CD4-positive, CD25-positive, alpha-beta regulatory T cell (primary cell): ENCODE data around the gene CLDN6. TPM values are rescaled to one million over a fixed set of nuclear protein-coding genes. Genes with fewer than 3 reads are reported as not detected.

Experiments used
- ATAC-seq, 2 donors: fragments of 150-1000 bp; cut with Tn5 transposase; one replicate each; pipeline ENCODE4 v1.10.0; 2021; ENCODE audit warnings: low read depth in 2 of 2, moderate number of reproducible peaks in 2 of 2, moderate library complexity in 1 of 2
- DNase-seq, 3 donors: peaks; one replicate each; pipeline versions ENCODE4 v3.0.0 to v3.0.0-alpha.2; 2012 to 2022; ENCODE audit warnings: mixed read lengths in 1 of 3
- H3K27ac ChIP-seq: one replicate; pipeline ENCODE4 v1.7.0; 2013; ENCODE audit warnings: mild to moderate bottlenecking, low read length; ENCODE audit not compliant: insufficient read depth, poor library complexity, severe bottlenecking
- H3K27me3 ChIP-seq: one replicate; pipeline ENCODE4 v1.7.0; 2013; ENCODE audit warnings: low read length; ENCODE audit not compliant: control insufficient read depth, insufficient read depth
- H3K36me3 ChIP-seq: one replicate; pipeline ENCODE4 v1.7.0; 2013; ENCODE audit warnings: mild to moderate bottlenecking, low read length, moderate library complexity; ENCODE audit not compliant: control insufficient read depth, insufficient read depth
- H3K4me1 ChIP-seq: 2 replicates; pipeline ENCODE4 v1.7.0; 2013; ENCODE audit warnings: mild to moderate bottlenecking, low read length; ENCODE audit not compliant: insufficient read depth, control insufficient read depth, poor library complexity, severe bottlenecking
- H3K4me3 ChIP-seq: one replicate; pipeline ENCODE4 v1.7.0; 2013; ENCODE audit warnings: low read depth, mild to moderate bottlenecking, low read length, moderate library complexity
- H3K9me3 ChIP-seq, 2 experiments: 1 replicate in 1 of 2; 2 replicates in 1 of 2; pipeline ENCODE4 v1.7.0; 2013; ENCODE audit warnings: low read length in 2 of 2, mild to moderate bottlenecking in 1 of 2, moderate library complexity in 1 of 2; ENCODE audit not compliant: control insufficient read depth in 2 of 2
- H3K27ac Mint-ChIP-seq, 3 donors: one replicate each; pipeline ENCODE4 v1.8.0; 2020 to 2022; ENCODE audit warnings: mild to moderate bottlenecking in 3 of 3, mixed read lengths in 3 of 3, moderate library complexity in 2 of 3
- H3K27me3 Mint-ChIP-seq: one replicate; pipeline ENCODE4 v1.8.0; 2022; ENCODE audit warnings: mild to moderate bottlenecking, mixed read lengths
- H3K36me3 Mint-ChIP-seq: one replicate; pipeline ENCODE4 v1.8.0; 2020; ENCODE audit warnings: mixed read lengths
- H3K4me1 Mint-ChIP-seq, 4 donors: one replicate each; pipeline ENCODE4 v1.8.0; 2020 to 2022; ENCODE audit warnings: mixed read lengths in 4 of 4, mild to moderate bottlenecking in 1 of 4
- H3K4me3 Mint-ChIP-seq, 4 donors: one replicate each; pipeline ENCODE4 v1.8.0; 2020 to 2022; ENCODE audit warnings: mild to moderate bottlenecking in 4 of 4, mixed read lengths in 4 of 4, moderate library complexity in 3 of 4
- H3K9me3 Mint-ChIP-seq, 7 donors: one replicate each; pipeline ENCODE4 v1.8.0; 2020 to 2022; ENCODE audit warnings: mixed read lengths in 7 of 7, mild to moderate bottlenecking in 3 of 7, moderate library complexity in 2 of 7
- polyA plus RNA-seq, 4 donors: library from polyadenylated mRNA; unstranded; fragments of 300-500 nt; fragmentation: Illumina TruSeq; gene quantifications; one replicate each; pipeline ENCODE4 v1.2.3, GENCODE V29; 2021
- total RNA-seq: library from RNA; stranded (reverse); gene quantifications from one replicate; pipeline ENCODE4 v1.2.3, GENCODE V29; 2022

CLDN6 gene
- total and polyA plus RNA-seq, 5 donors from 2014 or later: not detected

- Mint-ChIP-seq H3K4me3 (peak overlapping the region in 1 of 4 donors; percentile 12), H3K36me3 (no peaks in the 10 kb centered on the region), H3K27me3 (peaks cover 13% of the 10 kb centered on the region), H3K9me3 (no peaks in the 10 kb centered on the region), H3K4me1 (peaks cover 0 to 16% (median 0%) of the 10 kb centered on the region in 4 donors), H3K27ac (no peak overlapping the region)
- H3K9me3 ChIP-seq: no peaks in the 10 kb centered on the region
- H3K4me1 ChIP-seq: peaks cover 15% of the 10 kb centered on the region
- DNase-seq: no peak
- no peaks in the 10 kb centered on the region for H3K27me3 ChIP-seq
- H3K27ac ChIP-seq: no peak overlapping the region
- H3K4me3 ChIP-seq: no peak overlapping the region
- H3K36me3 ChIP-seq: no peaks in the 10 kb centered on the region
- no peak for ATAC-seq
Observed at GRCh38 chr16:2973605-2974318, 44.2 kb downstream of the CLDN6 start.

DNA sequence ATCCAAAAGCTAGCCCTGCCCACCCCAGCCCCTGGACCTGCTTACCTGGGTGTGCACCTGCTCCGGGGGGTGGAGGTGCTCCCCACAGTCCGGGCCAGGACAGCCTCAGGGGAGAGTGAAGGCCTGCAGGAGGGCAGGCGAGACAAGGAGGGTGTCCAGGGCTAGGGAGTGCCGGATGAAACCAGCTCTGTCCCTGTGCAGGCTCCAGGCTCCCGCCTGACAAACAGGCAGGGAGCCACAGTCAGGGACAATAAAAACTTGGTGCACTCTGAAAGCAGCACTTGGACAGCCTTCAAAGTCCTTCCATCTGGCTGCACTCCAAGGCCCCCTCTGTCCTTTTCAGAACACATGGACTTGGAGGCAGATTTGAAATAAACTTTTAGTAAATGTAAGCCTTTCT, 44.9 kb downstream of the CLDN6 start:
- no peaks in the 10 kb centered on the region for H3K36me3 ChIP-seq
- no peak for ATAC-seq

DNA sequence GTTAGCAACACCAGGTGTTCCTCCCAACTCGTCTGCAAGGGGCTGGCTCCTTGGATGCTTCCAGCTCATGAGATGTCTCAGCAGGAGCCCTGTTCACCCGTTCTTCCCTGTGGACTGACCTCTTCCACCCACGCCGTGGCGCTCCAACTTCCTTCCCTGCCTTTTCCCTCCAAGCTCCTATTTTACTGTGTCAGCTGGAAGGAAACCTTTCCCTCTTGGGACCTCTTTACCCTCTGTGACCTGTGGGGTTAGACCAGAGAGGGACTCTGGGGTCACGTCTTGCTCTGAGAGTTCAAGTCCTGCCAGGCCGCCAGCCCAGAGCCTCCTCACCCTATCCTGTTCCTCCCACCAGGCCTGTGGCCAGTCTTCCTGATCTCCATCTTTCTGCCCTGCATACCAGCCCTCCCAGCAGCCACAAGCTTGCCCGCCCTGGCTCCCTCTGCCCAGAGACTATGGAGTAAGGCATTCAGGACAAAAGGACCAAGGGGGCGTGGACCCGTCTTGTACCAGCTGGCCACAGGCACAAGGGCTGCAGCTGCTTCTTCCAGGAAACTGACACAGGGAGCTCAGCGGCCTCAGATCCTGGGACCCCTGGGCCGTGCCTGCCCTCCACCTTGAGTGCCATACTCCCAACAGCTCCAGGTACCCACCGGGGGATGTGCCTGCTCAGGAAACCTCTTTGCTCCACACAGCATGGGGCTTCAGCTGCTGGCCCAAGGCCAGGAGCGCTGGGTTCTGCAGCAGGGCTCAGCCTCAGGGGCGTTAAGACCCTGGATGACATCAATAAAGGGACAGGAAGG, 45.8 kb downstream of the CLDN6 start:
- no peak overlapping the region for H3K27ac Mint-ChIP-seq
- peak overlapping the region in 1 of 4 donors; percentile 81 for H3K4me3 Mint-ChIP-seq
- no peaks in the 10 kb centered on the region for H3K27me3 ChIP-seq

More for the DNA sequence above, 44.9 kb downstream of the CLDN6 start:
- Histone ChIP-seq H3K4me3 (no peak overlapping the region), H3K4me1 (peaks cover 22% of the 10 kb centered on the region), H3K9me3 (no peaks in the 10 kb centered on the region), H3K27ac (no peak overlapping the region), H3K27me3 (no peaks in the 10 kb centered on the region)
- peaks cover 0 to 23% (median 4%) of the 10 kb centered on the region in 4 donors for H3K4me1 Mint-ChIP-seq
- no peak overlapping the region for H3K27ac Mint-ChIP-seq
- DNase-seq: no peak
- H3K9me3 Mint-ChIP-seq: peaks cover 0 to 1% (median 0%) of the 10 kb centered on the region in 7 donors
- peak overlapping the region in 1 of 4 donors; percentile 12 for H3K4me3 Mint-ChIP-seq
- H3K36me3 Mint-ChIP-seq: no peaks in the 10 kb centered on the region
- peaks cover 19% of the 10 kb centered on the region for H3K27me3 Mint-ChIP-seq

DNA sequence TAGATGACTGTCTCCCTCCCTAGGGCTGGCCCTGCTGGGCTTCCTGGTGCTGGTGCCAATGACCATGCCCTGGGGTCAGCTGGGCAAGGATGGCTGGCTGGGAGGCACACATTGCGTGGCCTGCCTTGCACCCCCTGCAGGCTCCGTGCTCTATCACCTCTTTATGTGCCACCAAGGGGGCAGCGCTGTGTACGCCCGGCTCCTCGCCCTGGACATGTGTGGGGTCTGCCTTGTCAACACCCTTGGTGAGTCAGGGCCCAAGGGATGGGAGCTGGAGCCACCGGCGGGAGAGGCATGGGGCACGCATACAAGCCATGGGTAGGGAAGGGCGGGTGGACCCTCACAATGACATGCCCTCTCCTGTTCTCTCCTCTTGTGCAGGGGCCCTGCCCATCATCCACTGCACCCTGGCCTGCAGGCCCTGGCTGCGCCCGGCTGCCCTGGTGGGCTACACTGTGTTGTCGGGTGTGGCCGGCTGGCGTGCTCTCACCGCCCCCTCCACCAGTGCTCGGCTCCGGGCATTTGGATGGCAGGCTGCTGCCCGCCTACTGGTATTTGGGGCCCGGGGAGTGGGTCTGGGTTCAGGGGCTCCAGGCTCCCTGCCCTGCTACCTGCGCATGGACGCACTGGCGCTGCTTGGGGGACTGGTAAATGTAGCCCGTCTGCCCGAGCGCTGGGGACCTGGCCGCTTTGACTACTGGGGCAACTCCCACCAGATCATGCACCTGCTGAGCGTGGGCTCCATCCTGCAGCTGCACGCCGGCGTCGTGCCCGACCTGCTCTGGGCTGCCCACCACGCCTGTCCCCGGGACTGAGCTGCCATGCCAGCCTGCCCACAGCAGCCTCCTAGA, 46.6 kb downstream of the CLDN6 start:
- Mint-ChIP-seq H3K36me3 (no peaks in the 10 kb centered on the region), H3K4me3 (peak overlapping the region; percentile 72 to 86 (median 78)), H3K27ac (no peak overlapping the region), H3K4me1 (peaks cover 0 to 28% (median 4%) of the 10 kb centered on the region in 4 donors), H3K27me3 (peaks cover 22% of the 10 kb centered on the region), H3K9me3 (peaks cover 0 to 1% (median 0%) of the 10 kb centered on the region in 7 donors)
- DNase-seq: no peak
- H3K27ac ChIP-seq: no peak overlapping the region
- H3K9me3 ChIP-seq: no peaks in the 10 kb centered on the region
- H3K27me3 ChIP-seq: no peaks in the 10 kb centered on the region
- no peaks in the 10 kb centered on the region for H3K36me3 ChIP-seq
- no peak overlapping the region for H3K4me3 ChIP-seq
- ATAC-seq: no peak
- H3K4me1 ChIP-seq: peaks cover 39% of the 10 kb centered on the region

More for the DNA sequence above, 45.8 kb downstream of the CLDN6 start:
- H3K4me1 ChIP-seq: peaks cover 31% of the 10 kb centered on the region
- H3K36me3 ChIP-seq: no peaks in the 10 kb centered on the region
- DNase-seq (no peak), ATAC-seq (no peak)
- H3K36me3 Mint-ChIP-seq: no peaks in the 10 kb centered on the region
- peaks cover 0 to 1% (median 0%) of the 10 kb centered on the region in 7 donors for H3K9me3 Mint-ChIP-seq
- H3K4me3 ChIP-seq: no peak overlapping the region
- H3K9me3 ChIP-seq: no peaks in the 10 kb centered on the region
- H3K4me1 Mint-ChIP-seq: peaks cover 0 to 28% (median 4%) of the 10 kb centered on the region in 4 donors
- H3K27ac ChIP-seq: no peak overlapping the region
- H3K27me3 Mint-ChIP-seq: peaks cover 22% of the 10 kb centered on the region

GRCh38 chr16:2970563-2970962, 47.4 kb downstream of the CLDN6 start:
- DNase-seq (no peak), ATAC-seq (no peak)
- Histone ChIP-seq H3K4me1 (peaks cover 46% of the 10 kb centered on the region), H3K27me3 (no peaks in the 10 kb centered on the region), H3K4me3 (no peak overlapping the region), H3K36me3 (no peaks in the 10 kb centered on the region), H3K27ac (no peak overlapping the region), H3K9me3 (no peaks in the 10 kb centered on the region)
- H3K27me3 Mint-ChIP-seq: peaks cover 27% of the 10 kb centered on the region
- peaks cover 0 to 1% (median 0%) of the 10 kb centered on the region in 7 donors for H3K9me3 Mint-ChIP-seq
- peak overlapping the region; percentile 72 to 86 (median 78) for H3K4me3 Mint-ChIP-seq
- H3K36me3 Mint-ChIP-seq: no peaks in the 10 kb centered on the region
- H3K4me1 Mint-ChIP-seq: peaks cover 0 to 31% (median 4%) of the 10 kb centered on the region in 4 donors
- no peak overlapping the region for H3K27ac Mint-ChIP-seq

DNA sequence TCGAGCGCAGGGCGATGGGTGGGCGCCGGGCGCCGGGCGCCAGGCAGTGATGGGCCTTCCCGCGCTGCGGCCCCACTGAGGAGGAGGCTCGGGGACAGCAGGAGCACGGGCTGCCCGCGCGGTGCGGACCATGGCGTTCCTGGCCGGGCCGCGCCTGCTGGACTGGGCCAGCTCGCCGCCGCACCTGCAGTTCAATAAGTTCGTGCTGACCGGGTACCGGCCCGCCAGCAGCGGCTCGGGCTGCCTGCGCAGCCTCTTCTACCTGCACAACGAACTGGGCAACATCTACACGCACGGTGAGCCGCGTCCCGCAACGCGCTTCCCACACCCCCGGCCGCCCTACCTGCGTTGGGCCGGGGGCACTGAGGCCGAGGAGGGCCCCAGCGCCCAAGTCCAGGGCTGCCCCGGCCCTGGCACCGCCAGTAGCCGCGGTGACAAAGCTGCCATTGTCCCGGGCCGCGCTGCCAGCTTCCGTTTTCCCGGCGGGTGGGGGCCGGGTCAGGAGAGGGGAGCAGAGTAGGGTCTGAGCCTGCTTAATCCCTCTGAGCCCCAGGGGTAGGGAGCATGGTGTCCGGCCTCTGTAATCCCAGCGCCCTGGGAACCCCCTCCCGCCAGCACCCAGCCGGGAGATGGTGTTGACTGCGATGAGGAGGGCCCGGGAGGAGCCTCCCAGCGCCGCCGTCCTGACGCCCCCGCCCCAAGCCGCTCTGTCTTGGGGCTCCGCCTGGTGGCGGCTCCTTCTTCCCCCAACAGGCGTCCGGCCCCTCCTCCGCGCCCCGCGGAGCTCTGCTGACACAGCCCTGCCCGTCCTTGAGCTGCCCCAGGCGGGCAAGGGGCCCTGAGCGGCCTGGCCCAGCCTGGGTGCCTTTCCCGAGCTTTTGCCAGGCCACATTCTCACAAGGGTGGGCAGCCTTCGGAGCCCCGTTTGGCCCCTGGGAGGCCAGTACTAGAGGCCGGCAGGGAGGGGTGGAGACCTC, 48.1 kb downstream of the CLDN6 start:
- H3K27me3 Mint-ChIP-seq: peaks cover 33% of the 10 kb centered on the region
- no peaks in the 10 kb centered on the region for H3K27me3 ChIP-seq
- peaks cover 0 to 37% (median 4%) of the 10 kb centered on the region in 4 donors for H3K4me1 Mint-ChIP-seq
- ATAC-seq (peak; percentile 52 to 54), DNase-seq (peak; percentile 48 to 86 (median 51))
- peaks cover 0 to 1% (median 0%) of the 10 kb centered on the region in 7 donors for H3K9me3 Mint-ChIP-seq
- H3K4me3 Mint-ChIP-seq: peak overlapping the region; percentile 72 to 86 (median 78)
- no peaks in the 10 kb centered on the region for H3K9me3 ChIP-seq
- no peaks in the 10 kb centered on the region for H3K36me3 ChIP-seq
- no peak overlapping the region for H3K4me3 ChIP-seq
- peaks cover 53% of the 10 kb centered on the region for H3K4me1 ChIP-seq
- no peak overlapping the region for H3K27ac Mint-ChIP-seq
- H3K27ac ChIP-seq: no peak overlapping the region
- no peaks in the 10 kb centered on the region for H3K36me3 Mint-ChIP-seq
